ENCODE results near the gene TBCC. TPM values are rescaled to one million over a fixed set of nuclear protein-coding genes. Genes with fewer than 3 reads are reported as not detected.

TBCC gene, protein sequence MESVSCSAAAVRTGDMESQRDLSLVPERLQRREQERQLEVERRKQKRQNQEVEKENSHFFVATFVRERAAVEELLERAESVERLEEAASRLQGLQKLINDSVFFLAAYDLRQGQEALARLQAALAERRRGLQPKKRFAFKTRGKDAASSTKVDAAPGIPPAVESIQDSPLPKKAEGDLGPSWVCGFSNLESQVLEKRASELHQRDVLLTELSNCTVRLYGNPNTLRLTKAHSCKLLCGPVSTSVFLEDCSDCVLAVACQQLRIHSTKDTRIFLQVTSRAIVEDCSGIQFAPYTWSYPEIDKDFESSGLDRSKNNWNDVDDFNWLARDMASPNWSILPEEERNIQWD
- total RNA-seq (10 to 100 TPM; 39.6 to 74.8 (median 71.4) TPM), polyA plus RNA-seq (100 to 1,000 TPM; 103 to 119 TPM), total RNA-seq (115 reads per million, percentile 87 among the genes with 10 or more reads in this experiment)

DNA sequence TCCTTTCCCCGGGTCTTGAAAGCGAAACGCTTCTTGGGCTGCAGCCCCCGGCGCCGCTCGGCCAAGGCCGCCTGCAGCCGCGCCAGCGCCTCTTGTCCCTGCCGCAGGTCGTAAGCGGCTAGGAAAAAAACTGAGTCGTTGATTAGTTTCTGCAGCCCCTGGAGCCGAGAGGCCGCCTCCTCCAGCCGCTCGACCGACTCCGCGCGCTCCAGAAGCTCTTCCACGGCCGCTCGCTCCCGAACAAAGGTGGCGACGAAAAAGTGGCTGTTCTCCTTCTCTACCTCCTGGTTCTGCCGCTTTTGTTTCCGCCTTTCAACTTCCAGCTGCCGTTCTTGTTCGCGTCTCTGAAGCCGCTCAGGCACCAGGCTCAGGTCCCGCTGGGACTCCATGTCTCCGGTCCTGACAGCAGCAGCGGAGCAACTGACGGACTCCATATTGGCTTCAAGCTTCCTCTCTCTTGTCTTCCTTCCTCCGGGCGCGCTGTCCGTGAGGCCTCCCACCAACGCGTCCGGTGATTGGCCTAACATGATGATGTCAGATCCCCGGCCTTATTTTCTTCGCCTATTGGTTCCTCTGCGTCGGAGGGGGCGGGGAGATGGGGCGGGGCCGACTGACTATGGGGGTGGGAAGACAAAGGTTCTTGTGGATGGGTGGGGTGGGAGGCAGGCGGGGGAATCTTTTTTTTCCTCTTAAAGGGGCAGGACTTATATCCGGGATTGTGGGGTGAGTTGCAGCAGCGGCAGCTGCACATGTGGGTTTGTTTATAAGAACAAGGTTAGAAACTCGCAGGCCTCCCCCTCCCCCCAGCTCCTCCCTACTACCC, at the start of gene TBCC:
TSS of gene TBCC (minus strand) at position 464 of the 823 bp plus-strand sequence. CDS start at position 434, 30 bp downstream.
- peaks cover 19 to 29% of the 10 kb centered on the region in 2 donors for H3K4me1 ChIP-seq (ENCODE audit: control insufficient read depth in 2 of 2, insufficient read depth in 2 of 2, low read length in 2 of 2)
- Mint-ChIP-seq H3K4me1 (peaks cover 12 to 39% (median 27%) of the 10 kb centered on the region in 7 donors), H3K36me3 (peaks cover 4 to 18% (median 11%) of the 10 kb centered on the region in 5 donors), H3K9me3 (peaks cover 0 to 48% (median 15%) of the 10 kb centered on the region in 11 donors), H3K27ac (peak within 1 kb of the TSS; percentile 97 to 100 (median 100)), H3K4me3 (peak within 1 kb of the TSS; percentile 91 to 100 (median 99)), H3K27me3 (no peaks in the 10 kb centered on the region)
- H3K9me3 ChIP-seq (ENCODE audit: control insufficient read depth in 2 of 3, low read length in 3 of 3), result peaks cover 0 to 19% (median 0%) of the 10 kb centered on the region in 3 experiments
- ATAC-seq, result peak; percentile 88
- peak; percentile 73 to 97 (median 93) for DNase-seq
- peak within 1 kb of the TSS; percentile 95 for H3K4me3 ChIP-seq (ENCODE audit: low read length)
- ChIA-PET CTCF (interaction anchor here (0.5 to 5.0 kb wide), 7 partner anchors 9 to 136 kb away, joined by 3 to 34 read pairs (median 3); partner anchors contain the start of gene BICRAL), POLR2A (interaction anchor here (0.6 to 42.6 kb wide), 40 partner anchors 9 to 749 kb away, joined by 3 to 1628 read pairs (median 4); partner anchors contain the start of genes BICRAL, CNPY3, KLHDC3 and MEA1)
- H3K27ac ChIP-seq (ENCODE audit: low read depth, low read length), result peak within 1 kb of the TSS; percentile 88
- H3K36me3 ChIP-seq (ENCODE audit: control insufficient read depth in 2 of 3, insufficient read depth in 3 of 3, low read length in 3 of 3), result peaks cover 0 to 4% (median 0%) of the 10 kb centered on the region in 3 experiments
- H3K27me3 ChIP-seq (ENCODE audit: control insufficient read depth in 2 of 2, insufficient read depth in 2 of 2, low read length in 2 of 2), result no peaks in the 10 kb centered on the region
- intact Hi-C loops (cut with micrococcal nuclease), result loop anchor here (1.0 to 10.0 kb wide), 25 partner anchors 19 to 1674 kb away; partner anchors contain the start of genes BICRAL (in 2 of the 2), CNPY3 (in 2 of the 2), NFYA (in 2 of the 2) and OARD1 (in 2 of the 2)

DNA sequence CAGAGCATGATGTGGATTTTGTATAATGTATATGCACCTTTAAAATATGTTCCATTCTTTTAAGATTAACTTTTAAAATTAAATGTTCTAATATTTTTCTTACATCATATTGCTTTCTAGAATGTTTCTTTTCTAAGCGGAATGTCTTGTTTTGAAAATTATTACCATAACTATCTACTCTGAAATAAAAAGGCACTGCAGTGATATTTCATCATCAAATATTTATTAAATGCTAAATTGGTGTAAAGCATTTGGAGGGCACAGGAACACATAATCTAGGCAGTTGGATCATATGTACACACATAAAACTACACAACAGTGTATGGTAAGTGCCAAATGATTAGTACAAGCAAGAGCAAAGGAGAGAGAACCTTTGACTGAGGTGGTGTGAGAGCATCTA, 49.7 kb upstream of the TBCC start:
- CTCF ChIA-PET, result interaction anchor here (0.9 kb wide), 1 partner anchor 16 kb away, joined by 6 read pairs; no protein-coding TSS in a partner anchor
- peaks cover 0 to 13% (median 2%) of the 10 kb centered on the region in 5 donors for H3K36me3 Mint-ChIP-seq

DNA sequence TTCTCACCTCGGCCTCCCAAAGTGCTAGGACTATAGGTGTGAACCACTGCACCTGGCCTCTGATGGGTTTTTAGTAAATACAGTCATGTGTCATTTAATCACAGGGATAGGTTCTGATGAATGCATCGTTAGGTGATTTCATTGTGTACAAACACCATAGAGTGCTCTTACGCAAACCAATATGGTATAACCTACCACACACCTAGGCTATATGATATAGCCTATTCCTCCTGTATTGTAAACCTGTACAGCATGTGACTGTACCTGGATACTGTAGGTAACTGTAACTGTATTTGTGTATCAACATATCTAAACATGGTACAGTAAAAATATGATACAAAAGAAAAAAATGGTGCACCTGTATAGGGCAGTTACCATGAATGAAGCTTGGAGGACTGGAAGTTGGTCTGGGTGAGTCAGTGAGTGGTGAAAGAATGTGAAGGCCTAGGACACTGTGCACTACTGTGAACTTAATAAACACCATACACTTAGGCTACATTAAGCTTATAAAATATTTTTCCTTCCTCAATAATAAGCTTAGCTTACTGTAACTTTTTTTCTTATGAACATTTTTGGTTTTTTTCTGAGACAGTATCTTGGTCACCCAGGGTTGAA, 45.9 kb upstream of the TBCC start:
- H3K9me3 ChIP-seq (ENCODE audit: control insufficient read depth in 2 of 3, low read length in 3 of 3), result no peaks in the 10 kb centered on the region
- peak overlapping the region; percentile 66 for H3K27ac ChIP-seq (ENCODE audit: low read depth, low read length)
- intact Hi-C loops (cut with micrococcal nuclease), result no loop called here
- Mint-ChIP-seq H3K4me3 (peak overlapping the region in 1 of 10 donors; percentile 5), H3K27me3 (no peaks in the 10 kb centered on the region), H3K36me3 (peaks cover 0 to 22% (median 13%) of the 10 kb centered on the region in 5 donors), H3K9me3 (peaks cover 0 to 2% (median 0%) of the 10 kb centered on the region in 11 donors), H3K4me1 (peaks cover 16 to 38% (median 33%) of the 10 kb centered on the region in 7 donors), H3K27ac (peak overlapping the region in 5 of 9 donors; percentile 48 to 93 (median 86))
- H3K27me3 ChIP-seq (ENCODE audit: control insufficient read depth in 2 of 2, insufficient read depth in 2 of 2, low read length in 2 of 2), result no peaks in the 10 kb centered on the region
- peaks cover 31 to 33% of the 10 kb centered on the region in 2 donors for H3K4me1 ChIP-seq (ENCODE audit: control insufficient read depth in 2 of 2, insufficient read depth in 2 of 2, low read length in 2 of 2)
- no peak overlapping the region for H3K4me3 ChIP-seq (ENCODE audit: low read length)
- ChIA-PET CTCF (interaction anchor here (0.6 kb wide), 1 partner anchor 40 kb away, joined by 3 read pairs; no protein-coding TSS in a partner anchor), POLR2A (interaction anchor here (0.7 to 1.4 kb wide), 10 partner anchors 7 to 115 kb away, joined by 3 to 5 read pairs (median 4); no protein-coding TSS in a partner anchor)
- ATAC-seq, result peak; percentile 26
- H3K36me3 ChIP-seq (ENCODE audit: control insufficient read depth in 2 of 3, insufficient read depth in 3 of 3, low read length in 3 of 3), result peaks cover 0 to 4% (median 0%) of the 10 kb centered on the region in 3 experiments
- no peak for DNase-seq

More for the DNA sequence above, 49.7 kb upstream of the TBCC start:
- Mint-ChIP-seq H3K9me3 (peaks cover 0 to 1% (median 0%) of the 10 kb centered on the region in 11 donors), H3K4me3 (peak overlapping the region in 1 of 10 donors; percentile 0), H3K4me1 (peaks cover 13 to 30% (median 27%) of the 10 kb centered on the region in 7 donors), H3K27me3 (no peaks in the 10 kb centered on the region), H3K27ac (peak overlapping the region in 5 of 9 donors; percentile 6 to 50 (median 26))
- peaks cover 4 to 6% of the 10 kb centered on the region in 2 donors for H3K4me1 ChIP-seq (ENCODE audit: control insufficient read depth in 2 of 2, insufficient read depth in 2 of 2, low read length in 2 of 2)
- DNase-seq, result no peak
- POLR2A ChIA-PET, result interaction anchor here (1.2 kb wide), 2 partner anchors 11 to 24 kb away, joined by 3 to 5 read pairs; no protein-coding TSS in a partner anchor
- no peaks in the 10 kb centered on the region for H3K9me3 ChIP-seq (ENCODE audit: control insufficient read depth in 2 of 3, low read length in 3 of 3)
- no peak for ATAC-seq
- H3K27ac ChIP-seq (ENCODE audit: low read depth, low read length), result no peak overlapping the region
- no peaks in the 10 kb centered on the region for H3K27me3 ChIP-seq (ENCODE audit: control insufficient read depth in 2 of 2, insufficient read depth in 2 of 2, low read length in 2 of 2)
- H3K4me3 ChIP-seq (ENCODE audit: low read length), result no peak overlapping the region
- no peaks in the 10 kb centered on the region for H3K36me3 ChIP-seq (ENCODE audit: control insufficient read depth in 2 of 3, insufficient read depth in 3 of 3, low read length in 3 of 3)
- intact Hi-C loops (cut with micrococcal nuclease), result loop anchor here in 1 of 2 donors (2.0 kb wide), 1 partner anchor 15 kb away; no protein-coding TSS in a partner anchor

DNA sequence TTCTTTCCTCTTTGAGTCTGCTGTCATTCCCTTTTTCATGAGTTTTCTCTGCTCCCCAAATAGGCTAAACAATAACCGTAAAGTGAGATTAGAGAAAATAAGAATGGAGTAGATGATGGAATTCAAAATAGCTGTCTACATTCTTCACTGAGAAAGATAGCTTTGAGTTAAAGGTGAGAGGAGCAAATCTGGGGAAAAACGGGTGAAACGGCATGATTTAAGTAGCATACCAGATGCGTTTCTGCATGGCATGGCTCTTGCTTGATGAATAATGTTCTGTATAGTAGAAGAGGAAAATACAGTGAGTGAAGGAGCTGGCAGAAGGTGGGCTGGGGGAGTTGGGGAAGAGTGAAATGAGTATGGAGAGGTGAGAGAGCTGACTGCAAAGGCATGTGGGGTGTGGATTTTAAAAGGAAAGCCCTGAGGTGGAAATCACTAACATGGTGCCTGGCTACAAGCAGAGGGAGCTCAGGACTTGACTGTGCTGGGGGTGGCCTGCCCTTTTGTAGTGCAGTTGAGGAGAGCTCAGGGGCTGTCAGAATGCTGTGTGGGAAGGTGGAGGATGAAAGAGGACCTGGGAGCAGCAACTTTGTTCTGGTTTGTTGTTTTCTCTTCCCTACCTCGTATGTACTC, 44.8 kb upstream of the TBCC start:
- H3K27me3 ChIP-seq (ENCODE audit: control insufficient read depth in 2 of 2, insufficient read depth in 2 of 2, low read length in 2 of 2), result no peaks in the 10 kb centered on the region
- Mint-ChIP-seq H3K9me3 (peaks cover 0 to 2% (median 0%) of the 10 kb centered on the region in 11 donors), H3K4me1 (peaks cover 6 to 29% (median 25%) of the 10 kb centered on the region in 7 donors), H3K27me3 (no peaks in the 10 kb centered on the region), H3K27ac (peak overlapping the region in 6 of 9 donors; percentile 48 to 94 (median 90)), H3K36me3 (peaks cover 0 to 17% (median 16%) of the 10 kb centered on the region in 5 donors), H3K4me3 (peak overlapping the region in 7 of 10 donors; percentile 5 to 54 (median 22))
- H3K4me3 ChIP-seq (ENCODE audit: low read length), result no peak overlapping the region
- ChIA-PET POLR2A (interaction anchor here (0.7 to 27.2 kb wide), 6 partner anchors 8 to 89 kb away, joined by 3 to 1628 read pairs (median 8); partner anchors contain the start of genes BICRAL, RPL7L1 and TBCC), CTCF (interaction anchor here (0.5 to 1.1 kb wide), 4 partner anchors 10 to 128 kb away, joined by 3 to 4 read pairs (median 4); no protein-coding TSS in a partner anchor)
- H3K36me3 ChIP-seq (ENCODE audit: control insufficient read depth in 2 of 3, insufficient read depth in 3 of 3, low read length in 3 of 3), result peaks cover 0 to 4% (median 0%) of the 10 kb centered on the region in 3 experiments
- ATAC-seq (no peak), DNase-seq (no peak)
- intact Hi-C loops (cut with micrococcal nuclease), result no loop called here
- peaks cover 34 to 35% of the 10 kb centered on the region in 2 donors for H3K4me1 ChIP-seq (ENCODE audit: control insufficient read depth in 2 of 2, insufficient read depth in 2 of 2, low read length in 2 of 2)
- H3K27ac ChIP-seq (ENCODE audit: low read depth, low read length), result peak overlapping the region; percentile 66
- H3K9me3 ChIP-seq (ENCODE audit: control insufficient read depth in 2 of 3, low read length in 3 of 3), result no peaks in the 10 kb centered on the region

DNA sequence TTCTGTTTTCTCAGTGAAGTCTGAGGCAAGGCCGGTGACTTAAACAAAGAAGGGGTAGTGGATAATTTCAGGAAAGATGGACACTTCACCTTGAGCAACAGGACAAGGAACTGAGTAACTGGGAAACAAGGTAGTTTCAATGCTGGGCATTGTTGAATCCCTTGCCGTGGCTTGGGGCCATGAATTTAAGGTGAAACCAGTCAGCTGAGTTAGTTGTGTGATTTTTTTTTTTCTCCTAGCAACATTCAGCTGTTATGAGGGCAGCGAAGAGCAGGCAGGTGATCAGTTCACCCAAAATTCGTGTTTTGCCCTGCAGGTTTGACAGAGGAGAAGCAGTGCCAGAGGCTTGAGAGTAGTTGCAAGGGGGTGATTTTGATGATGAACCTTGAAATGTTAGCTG, 42.8 kb upstream of the TBCC start:
- peaks cover 0 to 30% (median 15%) of the 10 kb centered on the region in 5 donors for H3K36me3 Mint-ChIP-seq
- H3K27me3 ChIP-seq (ENCODE audit: control insufficient read depth in 2 of 2, insufficient read depth in 2 of 2, low read length in 2 of 2), result no peaks in the 10 kb centered on the region
- POLR2A ChIA-PET, result interaction anchor here (13.3 to 27.2 kb wide), 2 partner anchors 17 to 43 kb away, joined by 478 to 1628 read pairs; partner anchors contain the start of gene TBCC
- peak overlapping the region in 7 of 10 donors; percentile 18 to 69 (median 39) for H3K4me3 Mint-ChIP-seq
- peaks cover 0 to 8% (median 0%) of the 10 kb centered on the region in 3 experiments for H3K36me3 ChIP-seq (ENCODE audit: control insufficient read depth in 2 of 3, insufficient read depth in 3 of 3, low read length in 3 of 3)
- DNase-seq (no peak), ATAC-seq (no peak)
- H3K27ac ChIP-seq (ENCODE audit: low read depth, low read length), result peak overlapping the region; percentile 9
- no peak overlapping the region for H3K4me3 ChIP-seq (ENCODE audit: low read length)
- H3K9me3 ChIP-seq (ENCODE audit: control insufficient read depth in 2 of 3, low read length in 3 of 3), result no peaks in the 10 kb centered on the region
- peaks cover 41 to 46% of the 10 kb centered on the region in 2 donors for H3K4me1 ChIP-seq (ENCODE audit: control insufficient read depth in 2 of 2, insufficient read depth in 2 of 2, low read length in 2 of 2)
- peaks cover 0 to 2% (median 0%) of the 10 kb centered on the region in 11 donors for H3K9me3 Mint-ChIP-seq
- H3K27me3 Mint-ChIP-seq, result no peaks in the 10 kb centered on the region
- peak overlapping the region in 5 of 9 donors; percentile 8 to 93 (median 85) for H3K27ac Mint-ChIP-seq
- CTCF ChIA-PET, result no interaction called here
- intact Hi-C loops (cut with micrococcal nuclease), result loop anchor here in 1 of 2 donors (10.0 kb wide), 1 partner anchor 186 kb away; the partner anchor contains the start of gene PEX6
- H3K4me1 Mint-ChIP-seq, result peaks cover 0 to 41% (median 26%) of the 10 kb centered on the region in 7 donors
